C4-2B (cell line): ENCODE results near the gene EIF4EBP3.

Source experiments
- H3K27ac ChIP-seq: fragments of 450-650 bp; 2 replicates; pipeline ENCODE4 v1.5.1; 2017
- CTCF ChIP-seq: fragments of 450-650 bp; conservative IDR thresholded peaks from 2 replicates; pipeline ENCODE4 v1.5.1; 2017; ENCODE audit warnings: mild to moderate bottlenecking
- ZFX ChIP-seq: fragments of 450-650 bp; IDR thresholded peaks from 2 replicates; pipeline ENCODE4 v1.6.1; 2017

EIF4EBP3 gene

GRCh38 chr5:140556438-140556837, 9.0 kb downstream of the EIF4EBP3 start:
- TF ChIP-seq CTCF (no peak), ZFX (no peak)
- H3K27ac ChIP-seq = peak overlapping the region; percentile 85

GRCh38 chr5:140557136-140557805, 9.8 kb downstream of the EIF4EBP3 start, which contains the start of gene SRA1:
TSS of gene SRA1 (minus strand) at chr5:140557473. CDS start at chr5:140557452, 21 bp downstream.
- TF ChIP-seq CTCF = no peak
- TF ChIP-seq ZFX = peak; percentile 42; the same call in 1 of the 2 replicates
- H3K27ac ChIP-seq = peak within 1 kb of the TSS; percentile 85

GRCh38 chr5:140557965-140558364, 10.5 kb downstream of the EIF4EBP3 start:
- H3K27ac ChIP-seq = peak overlapping the region; percentile 85
- TF ChIP-seq CTCF (no peak), ZFX (no peak)

GRCh38 chr5:140558542-140558941, 11.1 kb downstream of the EIF4EBP3 start:
- H3K27ac ChIP-seq = peak overlapping the region; percentile 85; the same call in 1 of the 2 replicates

GRCh38 chr5:140560227-140560626, 12.8 kb downstream of the EIF4EBP3 start:
- no peak overlapping the region for H3K27ac ChIP-seq
- TF ChIP-seq CTCF (no peak), ZFX (no peak)

More at GRCh38 chr5:140558542-140558941, 11.1 kb downstream of the EIF4EBP3 start:
- TF ChIP-seq CTCF (no peak), ZFX (no peak)

GRCh38 chr5:140561753-140562523, 14.5 kb downstream of the EIF4EBP3 start:
- TF ChIP-seq CTCF (no peak), ZFX (no peak)
- H3K27ac ChIP-seq = no peak overlapping the region

GRCh38 chr5:140563596-140563995, 16.1 kb downstream of the EIF4EBP3 start:
- no peak for TF ChIP-seq CTCF
- no peak for TF ChIP-seq ZFX
- H3K27ac ChIP-seq = peak overlapping the region; percentile 97
